GM18499 (cell line): ENCODE measurements around the gene ANKRD36.
"Not testable (repeated sequence)": the region's sequence is repeated elsewhere in the genome, so short reads cannot be mapped to it uniquely, and the experiment has no call there.

Experiments used
- ATAC-seq: cut with Tn5 transposase; IDR thresholded peaks from one replicate; pipeline ENCODE4 v1.9.1; 2021; ENCODE audit warnings: moderate number of reproducible peaks; ENCODE audit not compliant: insufficient read depth, unreplicated experiment

ANKRD36 gene

DNA sequence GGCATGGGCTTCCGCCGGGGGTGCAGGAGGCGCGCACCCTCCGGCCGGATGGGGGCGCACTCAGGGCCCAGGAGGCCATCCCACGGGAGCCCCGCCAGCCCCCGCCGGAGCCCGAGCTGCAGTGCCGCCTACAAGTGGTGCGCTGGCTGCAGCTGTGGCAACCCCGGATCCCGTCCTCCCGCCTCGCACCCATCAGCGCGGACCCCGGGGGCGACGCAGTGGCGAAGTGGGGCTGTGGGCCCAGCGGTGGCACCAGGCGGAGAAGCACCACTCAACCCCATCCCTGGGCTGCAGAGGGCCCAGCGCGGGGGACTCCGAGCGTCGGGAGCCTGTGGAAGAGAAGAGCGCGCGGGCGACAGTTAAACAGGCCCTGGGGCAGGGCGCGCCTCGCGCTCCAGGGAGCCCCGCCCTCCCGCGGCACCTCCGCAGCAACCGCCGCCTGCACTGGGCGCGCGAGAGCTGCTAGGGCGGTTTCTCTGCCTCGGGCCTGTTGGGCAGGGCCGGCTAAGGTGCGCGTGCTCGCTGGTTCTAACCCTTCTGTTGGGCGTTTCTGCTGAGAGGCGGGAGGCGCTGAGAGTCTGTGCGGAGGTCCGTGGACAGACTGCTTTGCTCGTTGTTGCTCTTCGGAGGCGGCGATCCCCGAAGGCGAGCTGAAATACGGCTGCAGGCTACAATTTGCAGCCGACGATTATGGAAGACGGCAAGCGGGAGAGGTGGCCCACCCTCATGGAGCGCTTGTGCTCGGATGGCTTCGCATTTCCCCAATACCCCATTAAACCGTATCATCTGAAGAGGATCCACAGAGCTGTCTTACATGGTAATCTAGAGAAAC is at the start of gene ANKRD36:
TSS of gene ANKRD36 (plus strand) at position 104 of the 832 bp plus-strand sequence. CDS start at position 691, 587 bp downstream.
- ATAC-seq = peak; percentile 59

DNA sequence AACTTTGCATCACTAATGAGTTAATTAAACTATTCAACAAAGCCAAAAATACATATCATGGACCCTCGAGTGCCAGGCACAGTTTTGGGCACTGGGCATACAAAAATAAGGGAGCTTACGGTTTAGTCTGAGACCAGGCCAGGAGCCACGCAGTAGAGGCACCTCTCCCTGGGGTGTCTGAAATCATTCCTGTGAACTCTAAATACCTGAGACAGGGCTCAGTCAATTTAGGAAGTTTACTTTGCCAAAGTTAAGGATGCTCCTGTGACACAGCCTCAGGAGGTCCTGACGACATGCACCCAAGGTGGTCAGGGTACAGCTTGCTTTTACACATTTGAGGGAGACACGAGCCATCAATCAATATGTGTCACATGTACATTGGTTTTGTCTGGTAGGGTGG is 46.9 kb upstream of the ANKRD36 start:
- not testable (repeated sequence) for ATAC-seq

DNA sequence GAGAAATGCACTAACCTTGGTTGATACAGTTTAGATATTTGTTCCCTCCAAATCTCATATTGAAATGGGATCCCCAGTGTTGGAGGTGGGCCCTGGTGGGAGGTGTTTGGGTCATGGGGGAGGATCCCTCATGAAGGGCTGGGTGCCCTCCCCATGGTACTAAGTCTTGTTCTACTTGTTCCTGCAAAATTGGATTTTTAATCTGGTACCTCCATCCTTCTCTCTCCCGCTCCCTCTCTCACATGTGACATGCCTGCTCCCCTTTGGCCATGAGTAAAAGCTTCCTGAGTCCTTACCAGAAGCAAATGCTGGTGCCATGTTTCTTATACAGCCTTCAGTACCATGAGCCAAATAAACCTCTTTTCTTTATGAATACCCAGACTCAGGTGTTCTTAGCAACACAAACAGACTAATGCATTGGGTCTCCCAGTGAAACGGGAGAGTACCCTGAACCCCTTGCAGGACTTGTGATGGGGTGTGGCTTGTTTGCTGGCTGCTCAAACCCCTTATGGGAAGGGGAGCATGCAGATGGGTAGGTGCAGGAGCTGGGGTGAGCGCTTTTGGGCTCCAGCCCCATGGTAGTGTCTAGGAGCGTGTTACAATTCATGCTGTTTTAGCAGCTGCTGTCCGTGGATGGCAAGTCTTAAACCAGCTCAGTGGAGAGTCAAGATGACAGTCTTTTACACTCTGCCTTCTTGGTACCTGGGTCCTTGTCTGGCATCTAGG is 45.5 kb upstream of the ANKRD36 start:
- ATAC-seq = no peak

DNA sequence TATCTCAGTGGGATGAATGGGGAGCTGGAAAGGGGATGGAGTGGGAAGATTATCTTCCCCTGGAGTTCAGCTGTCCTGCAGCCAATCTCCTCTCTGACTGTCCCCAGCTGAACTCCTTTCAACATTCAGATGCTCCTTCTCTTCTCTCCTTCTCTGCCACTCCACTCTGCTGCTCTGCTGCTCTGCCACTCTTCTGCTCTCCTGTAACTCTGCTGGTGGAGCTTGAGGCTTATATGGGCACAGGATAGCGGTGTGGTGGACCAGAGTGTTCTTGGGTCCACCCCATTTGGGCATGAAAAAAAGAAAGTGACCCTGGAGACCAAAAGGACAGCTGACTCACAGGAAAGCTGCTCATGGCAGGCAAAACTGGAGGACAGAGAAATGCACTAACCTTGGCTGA is 44.9 kb upstream of the ANKRD36 start:
- no peak for ATAC-seq

DNA sequence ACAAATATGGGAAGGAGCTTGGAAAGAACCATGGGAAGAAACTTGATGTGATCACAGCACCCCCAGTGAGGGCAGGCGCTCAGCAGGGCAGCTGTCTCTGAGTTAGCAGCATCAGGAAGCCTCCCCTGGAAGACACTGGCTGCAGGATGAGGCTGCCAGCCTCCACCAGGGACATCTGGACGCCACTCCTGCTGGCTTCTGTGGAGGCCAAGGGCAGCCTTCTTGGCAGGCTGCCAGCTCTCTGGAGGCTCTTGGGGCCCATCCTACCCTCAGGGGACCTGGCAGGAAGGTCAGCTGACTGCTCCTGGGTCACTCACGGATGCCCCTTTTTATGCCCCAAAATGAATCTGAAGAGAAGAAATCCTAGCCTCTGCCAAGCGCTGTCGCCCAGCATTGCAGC is 44.2 kb upstream of the ANKRD36 start:
- not testable (repeated sequence) for ATAC-seq

DNA sequence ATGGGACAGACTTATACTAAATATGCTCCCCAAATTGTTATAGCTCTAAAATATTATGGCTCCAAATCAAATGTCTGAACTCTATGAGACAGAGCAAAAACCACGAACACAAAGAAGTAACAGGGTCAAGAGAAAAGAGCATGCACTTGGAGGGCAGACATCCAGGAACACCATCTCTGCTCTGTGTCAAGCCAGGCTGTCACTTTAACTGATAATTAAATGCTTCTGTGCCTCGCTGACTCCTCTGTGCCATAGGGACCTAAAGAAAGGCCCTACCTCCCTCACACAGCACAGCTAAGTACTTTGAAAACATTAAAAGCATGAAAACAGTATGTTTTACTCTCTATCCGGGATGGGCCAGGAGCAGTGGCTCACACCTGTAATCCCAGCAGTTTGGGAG is 42.0 kb upstream of the ANKRD36 start:
- ATAC-seq = not testable (repeated sequence)

DNA sequence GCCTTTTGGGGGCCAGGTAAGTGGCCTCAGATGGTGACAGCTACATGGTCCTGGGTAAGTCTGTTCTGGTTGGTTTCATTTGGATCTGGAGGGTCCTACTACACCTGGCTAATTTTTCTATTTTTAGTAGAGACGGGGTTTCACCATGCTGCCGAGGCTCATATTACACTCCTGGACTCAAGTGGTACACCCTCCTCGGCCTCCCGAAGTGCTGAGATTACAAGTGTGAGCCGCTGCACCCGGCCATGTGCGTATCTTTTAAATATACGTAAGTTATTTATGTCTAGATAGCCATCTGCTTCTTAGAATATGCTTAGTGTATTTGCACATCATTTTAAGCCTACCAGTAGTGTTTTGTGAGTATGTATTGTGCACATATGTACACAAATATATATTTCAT is 35.7 kb upstream of the ANKRD36 start:
- not testable (repeated sequence) for ATAC-seq

DNA sequence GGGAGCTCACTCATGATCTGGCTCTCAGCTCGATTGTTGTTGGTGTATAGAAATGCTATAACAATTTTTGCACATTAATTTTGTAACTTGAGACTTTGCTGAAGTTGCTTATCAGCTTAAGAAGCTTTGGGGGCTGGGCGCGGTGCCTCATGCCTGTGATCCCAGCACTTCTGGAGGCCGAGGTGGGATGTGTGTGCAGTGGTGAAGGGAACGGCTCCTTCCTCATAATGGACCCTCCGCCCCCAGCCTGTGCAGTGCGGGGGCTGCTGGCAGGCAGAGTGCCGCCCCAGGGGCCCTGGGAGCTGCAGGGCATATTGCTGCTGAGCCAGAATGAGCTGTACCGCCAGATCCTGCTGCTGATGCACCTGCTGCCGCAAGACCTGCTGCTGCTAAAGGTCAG is 32.1 kb upstream of the ANKRD36 start:
- not testable (repeated sequence) for ATAC-seq

DNA sequence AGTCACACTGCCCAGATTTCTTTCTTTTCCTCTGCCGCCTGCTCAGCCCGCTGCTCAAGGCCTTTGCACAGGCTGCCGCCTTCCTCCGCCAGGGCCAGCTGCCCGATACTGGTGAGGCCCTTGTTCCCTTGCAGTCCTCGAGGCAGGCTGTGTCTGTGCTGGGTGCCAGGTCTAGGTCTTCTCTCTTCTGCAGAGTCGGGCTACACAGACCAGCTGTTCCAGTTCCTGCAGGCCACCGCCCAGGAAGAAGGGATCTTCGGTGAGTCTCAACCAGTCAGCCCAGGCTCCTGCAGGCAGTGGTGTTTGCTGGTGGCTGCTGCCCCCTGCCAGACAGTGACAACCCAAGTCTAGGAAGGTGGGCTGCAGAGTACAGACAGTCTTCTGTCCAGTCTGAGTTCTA is 30.7 kb upstream of the ANKRD36 start:
- ATAC-seq = not testable (repeated sequence)

DNA sequence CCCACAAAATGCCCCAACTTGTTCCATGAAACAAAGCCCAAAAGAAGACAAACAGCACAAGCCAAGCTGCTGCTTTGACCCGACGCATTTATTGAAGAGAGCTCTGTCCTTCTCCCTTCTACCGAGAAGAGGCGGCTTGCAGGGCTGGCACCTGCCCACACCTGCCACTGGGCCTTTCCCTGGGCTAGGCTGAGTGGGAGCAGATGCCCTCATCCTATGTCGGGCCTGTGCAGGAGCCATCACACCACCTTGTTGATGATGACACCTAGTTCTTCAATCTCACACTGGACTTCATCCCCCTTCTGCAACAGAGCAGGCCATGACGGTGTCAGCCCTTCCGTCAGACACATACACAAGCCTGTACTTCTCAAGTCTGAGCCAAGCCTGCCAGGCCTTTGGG is 29.4 kb upstream of the ANKRD36 start:
- ATAC-seq = not testable (repeated sequence)

DNA sequence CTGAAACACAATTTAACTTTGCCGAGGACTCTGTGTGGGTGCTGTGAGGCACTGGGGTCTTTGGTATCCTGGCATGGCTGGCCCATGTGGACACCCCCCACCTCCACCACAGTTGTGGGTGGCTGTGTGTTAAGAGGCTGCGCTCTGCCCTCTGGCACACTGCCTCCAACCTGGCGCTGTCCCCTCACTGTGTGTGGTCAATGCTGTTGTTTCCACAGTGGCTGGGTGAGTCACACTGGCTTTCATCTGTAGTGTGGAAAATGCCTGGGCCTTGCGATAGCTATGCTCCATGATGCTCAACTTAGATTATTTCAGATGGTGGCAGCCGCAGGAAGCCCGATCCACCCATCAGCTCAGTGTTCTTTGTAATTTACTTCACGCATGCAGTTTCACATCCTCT is 27.9 kb upstream of the ANKRD36 start:
- not testable (repeated sequence) for ATAC-seq

DNA sequence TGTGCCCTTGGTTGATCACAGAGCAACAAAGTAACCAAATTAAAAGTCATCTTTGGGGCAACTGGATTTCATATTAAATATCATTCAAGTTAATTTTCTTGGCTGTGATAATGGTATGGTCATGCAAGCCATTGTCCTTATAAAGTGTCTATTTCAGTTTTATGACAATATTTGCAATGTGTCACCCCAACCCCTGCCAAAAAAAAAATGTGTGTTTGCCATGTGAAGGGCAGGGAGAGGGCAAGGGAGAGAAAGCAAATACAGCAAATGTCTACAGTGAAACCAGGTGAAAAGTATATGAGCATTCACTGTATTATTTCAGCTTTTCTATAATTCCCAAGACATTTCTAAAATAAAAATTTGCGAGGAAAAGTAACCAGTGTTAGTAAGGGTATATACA is 24.2 kb upstream of the ANKRD36 start:
- ATAC-seq = not testable (repeated sequence)

DNA sequence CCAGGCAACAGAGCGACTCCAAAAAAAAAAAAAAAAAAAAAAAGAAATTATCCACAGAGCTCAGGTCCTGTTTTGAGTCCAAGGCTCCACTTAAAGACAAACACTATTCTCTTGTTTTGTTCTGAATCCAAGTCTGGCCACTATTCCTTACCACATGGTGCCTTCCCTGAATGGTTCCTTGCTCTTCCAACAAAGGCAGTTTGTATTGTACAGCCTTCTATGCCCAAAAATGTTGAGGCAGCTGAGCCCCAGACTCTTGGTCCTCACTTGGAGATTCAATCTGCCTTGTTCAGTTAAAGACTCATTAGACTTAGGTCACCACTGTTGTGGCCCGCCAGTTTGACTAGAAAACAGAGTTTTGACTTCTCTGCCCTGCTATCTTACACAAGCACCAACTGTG is 20.0 kb upstream of the ANKRD36 start:
- ATAC-seq = not testable (repeated sequence)

DNA sequence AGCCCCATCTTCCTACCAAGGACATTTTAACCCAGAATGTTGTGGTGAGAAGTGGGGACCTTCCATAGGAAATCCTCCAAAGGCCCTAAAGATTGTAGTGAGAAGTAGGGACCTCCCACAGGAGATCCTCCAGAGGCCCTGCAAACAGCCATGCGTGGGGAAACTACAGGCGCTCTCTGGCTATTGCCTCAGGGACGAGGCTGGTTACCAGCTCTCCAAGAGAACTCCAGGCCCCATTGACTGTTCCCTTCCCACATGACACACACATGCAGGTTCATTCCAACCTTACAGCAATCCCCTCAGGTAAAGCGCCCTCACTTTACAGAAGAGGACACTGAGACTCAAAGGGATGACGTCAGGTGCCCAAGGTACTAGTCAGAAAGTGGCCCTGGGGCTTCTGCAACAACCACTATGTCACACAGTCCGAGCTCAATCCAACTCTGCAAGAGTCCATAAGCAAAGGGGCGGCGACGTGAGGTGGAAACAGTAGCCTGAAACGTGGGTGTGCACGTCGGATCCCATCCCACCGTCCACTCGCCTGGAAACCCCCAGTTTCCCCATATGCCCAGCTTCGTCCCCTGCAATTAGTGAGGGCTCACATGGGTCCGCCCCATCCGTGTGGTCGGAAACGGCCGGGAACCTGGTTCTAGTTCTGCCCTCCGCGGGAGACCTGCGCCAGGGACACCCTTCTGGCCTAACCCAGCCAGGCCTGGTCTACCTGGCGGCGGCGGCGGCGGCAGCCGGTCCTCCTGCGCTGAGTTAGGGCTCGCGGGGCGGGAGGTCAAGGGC is 18.8 kb upstream of the ANKRD36 start:
- ATAC-seq = not testable (repeated sequence)

DNA sequence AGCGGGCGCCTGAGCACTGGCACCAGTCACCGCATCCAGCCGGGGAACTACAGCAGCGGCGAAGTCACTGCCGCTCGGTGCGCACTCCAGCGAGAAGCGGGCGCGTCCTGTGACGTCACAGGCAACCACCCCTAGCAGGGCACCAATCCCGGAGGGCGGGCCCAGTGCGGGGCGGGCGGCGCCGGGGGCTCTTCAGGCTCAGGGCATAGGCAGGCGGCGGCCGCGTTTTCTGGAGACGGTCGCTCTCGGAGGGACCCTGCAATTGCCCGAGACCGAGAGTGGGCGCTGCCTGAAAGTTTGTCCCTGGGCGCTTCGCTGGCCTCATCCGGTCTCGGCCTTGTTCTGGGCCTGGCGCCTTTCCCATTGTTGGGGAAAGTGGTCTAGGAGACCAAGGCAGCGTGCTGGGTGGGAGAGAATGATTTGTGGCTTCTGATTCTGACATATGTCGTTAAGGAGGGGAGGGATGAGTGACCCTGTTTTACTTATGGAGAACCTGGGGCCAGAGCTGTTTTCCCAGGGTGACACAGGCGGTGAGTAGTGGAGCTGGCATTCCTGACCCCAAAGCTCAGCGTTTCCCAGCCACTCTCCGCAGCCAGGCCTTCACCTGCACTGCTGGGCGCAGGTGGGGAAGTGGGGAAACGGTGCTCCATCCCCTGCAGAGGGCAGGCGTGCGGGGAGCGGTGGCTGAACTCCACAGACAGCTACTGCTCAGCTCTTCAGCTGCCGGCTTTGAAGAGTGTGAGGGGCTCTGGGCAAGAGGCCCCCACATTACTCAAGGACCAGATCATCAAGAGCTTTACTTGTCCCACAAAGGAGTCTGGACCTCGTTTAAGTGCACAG is 18.0 kb upstream of the ANKRD36 start, which contains the start of gene FAHD2B:
TSS of gene FAHD2B (minus strand) at position 111 of the 840 bp plus-strand sequence. CDS start 3,176 bp downstream, outside the sequence.
- not testable (repeated sequence) for ATAC-seq

DNA sequence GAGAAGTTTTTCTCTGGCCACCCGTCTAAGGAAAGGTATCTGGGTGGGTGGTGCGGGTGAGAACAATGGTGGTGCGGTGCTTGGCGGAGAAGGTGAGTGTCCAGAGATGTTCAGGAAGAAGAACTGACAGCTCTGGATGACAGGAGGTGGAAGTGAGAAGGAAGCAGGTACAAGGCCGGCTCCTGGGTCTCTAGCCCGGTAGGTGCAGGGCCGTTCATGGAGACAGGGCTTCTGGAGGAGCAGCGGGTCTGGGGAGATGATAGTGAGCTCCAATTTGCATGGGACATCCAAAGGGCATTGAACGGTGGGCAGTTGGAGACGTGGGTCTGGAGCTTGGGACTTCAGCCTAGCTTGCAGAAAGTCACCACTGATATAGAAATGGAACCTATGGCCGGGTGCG is 17.3 kb upstream of the ANKRD36 start:
- ATAC-seq = no peak

DNA sequence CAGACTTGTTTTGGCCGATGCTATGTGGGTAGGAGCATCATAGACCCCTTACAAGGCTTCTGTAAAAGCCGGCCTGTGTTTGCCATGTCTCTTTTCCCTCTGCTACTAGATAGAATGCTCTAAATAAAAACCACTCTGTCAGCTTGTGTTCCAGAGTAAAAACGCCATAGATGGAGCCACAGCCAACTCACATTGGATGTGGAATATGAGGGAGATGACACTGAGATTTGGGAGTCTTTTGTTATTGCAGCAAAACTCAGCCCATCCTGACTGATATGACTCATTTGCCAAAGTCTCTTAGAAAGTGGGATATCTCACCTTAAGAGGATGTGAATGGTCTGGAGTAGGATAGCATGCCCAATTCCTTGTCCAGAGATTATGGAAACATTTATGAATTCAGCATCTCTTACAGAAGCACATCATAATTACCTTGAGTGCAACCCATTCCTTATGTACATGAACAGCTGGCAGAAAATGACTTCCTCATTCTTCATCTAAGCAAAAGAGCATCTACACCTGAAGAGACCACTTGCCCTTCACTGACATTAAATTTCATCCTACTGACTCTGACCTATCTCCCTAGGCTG is 14.1 kb upstream of the ANKRD36 start:
- not testable (repeated sequence) for ATAC-seq

DNA sequence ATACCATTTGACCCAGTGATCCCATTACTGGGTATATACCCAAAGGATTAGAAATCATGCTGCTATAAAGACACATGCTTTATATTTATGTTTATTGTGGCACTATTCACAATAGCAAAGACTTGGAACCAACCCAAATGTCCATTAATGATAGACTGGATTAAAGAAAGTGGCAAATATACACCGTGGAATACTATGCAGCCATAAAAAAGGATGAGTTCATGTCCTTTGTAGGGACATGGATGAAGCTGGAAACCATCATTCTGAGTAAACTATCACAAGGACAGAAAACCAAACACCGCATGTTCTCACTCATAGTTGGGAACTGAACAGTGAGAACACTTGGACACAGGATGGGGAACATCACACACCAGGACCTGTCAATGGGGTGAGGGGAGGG is 6.1 kb upstream of the ANKRD36 start:
- ATAC-seq = not testable (repeated sequence)

DNA sequence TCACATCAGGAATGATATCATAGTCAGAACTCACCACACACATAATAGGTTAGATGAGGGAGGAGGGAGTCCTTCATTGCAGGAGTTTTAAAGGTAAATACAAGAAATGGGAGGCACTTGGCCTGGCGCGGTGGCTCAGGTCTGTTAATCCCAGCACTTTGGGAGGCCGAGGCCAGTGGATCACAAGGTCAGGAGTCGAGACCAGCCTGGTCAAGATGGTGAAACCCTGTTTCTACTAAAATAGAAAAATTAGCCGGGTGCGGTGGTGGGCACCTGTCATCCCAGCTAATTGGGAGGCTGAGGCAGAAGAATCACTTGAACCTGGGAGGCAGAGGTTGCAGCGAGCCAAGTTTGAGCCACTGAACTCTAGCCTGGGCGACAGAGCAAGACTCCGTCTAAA is 1.7 kb upstream of the ANKRD36 start:
- ATAC-seq = not testable (repeated sequence)
